ENCODE measurements around the gene AGMO. TPM values are rescaled to one million over a fixed set of nuclear protein-coding genes. Genes with fewer than 3 reads are reported as not detected.

The AGMO gene
- total and polyA plus RNA-seq, 12 donors: 0.12 to 0.70 (median 0.40) TPM

GRCh38 chr7:15544050-15544449 is 17.8 kb downstream of the AGMO start:
- ATAC-seq (no peak), DNase-seq (no peak)
- WGBS, 2 donors: 95 to 96% methylated on average over 2 of the region's 2 CpGs
- intact Hi-C loops (cut with DNase I): no loop called here
- H3K36me3 ChIP-seq: no peaks in the 10 kb centered on the region
- no peaks in the 10 kb centered on the region for H3K27me3 ChIP-seq
- peaks cover 0 to 19% (median 7%) of the 10 kb centered on the region in 11 donors for H3K9me3 ChIP-seq
- no peaks in the 10 kb centered on the region for H3K4me1 ChIP-seq
- TF ChIP-seq CTCF (IDR thresholded peaks at IDR 0.05): no peak
- no peak overlapping the region for H3K27ac ChIP-seq
- no peak overlapping the region for H3K4me3 ChIP-seq

- intact Hi-C loops (cut with DNase I): no loop called here
- no peak for ATAC-seq
- no peak for TF ChIP-seq CTCF (IDR thresholded peaks at IDR 0.05)
- no peaks in the 10 kb centered on the region for H3K27me3 ChIP-seq
- H3K9me3 ChIP-seq: peaks cover 0 to 20% (median 7%) of the 10 kb centered on the region in 11 donors
- no peak overlapping the region for H3K27ac ChIP-seq
- no peaks in the 10 kb centered on the region for H3K4me1 ChIP-seq
- DNase-seq: no peak
- no peaks in the 10 kb centered on the region for H3K36me3 ChIP-seq
- no peak overlapping the region for H3K4me3 ChIP-seq
- WGBS, 2 donors: 88 to 89% methylated on average over 1 of the region's 1 CpG
Measured at GRCh38 chr7:15543256-15543655, 18.6 kb downstream of the AGMO start.

- H3K4me3 ChIP-seq: no peak overlapping the region
- H3K27ac ChIP-seq: no peak overlapping the region
- H3K27me3 ChIP-seq: no peaks in the 10 kb centered on the region
- peaks cover 0 to 11% (median 0%) of the 10 kb centered on the region in 11 donors for H3K9me3 ChIP-seq
- TF ChIP-seq CTCF (IDR thresholded peaks at IDR 0.05): no peak
- intact Hi-C loops (cut with DNase I): no loop called here
- H3K36me3 ChIP-seq: no peaks in the 10 kb centered on the region
- no peaks in the 10 kb centered on the region for H3K4me1 ChIP-seq
- no peak for ATAC-seq
- DNase-seq: no peak
Measured at GRCh38 chr7:15527648-15528047, 34.2 kb downstream of the AGMO start.

GRCh38 chr7:15525652-15526263 is 36.1 kb downstream of the AGMO start:
- Histone ChIP-seq H3K36me3 (no peaks in the 10 kb centered on the region), H3K9me3 (peaks cover 0 to 29% (median 7%) of the 10 kb centered on the region in 11 donors), H3K4me3 (no peak overlapping the region), H3K27ac (no peak overlapping the region), H3K27me3 (no peaks in the 10 kb centered on the region), H3K4me1 (no peaks in the 10 kb centered on the region)
- intact Hi-C loops (cut with DNase I): no loop called here
- no peak for TF ChIP-seq CTCF (IDR thresholded peaks at IDR 0.05)
- 96% methylated on average over 21 of the region's 21 CpGs for WGBS, 2 donors
- DNase-seq (no peak), ATAC-seq (no peak)

All from heart right ventricle (tissue), 16 donors.